ENCODE measurements around the gene CT55.
"Not testable (repeated sequence)": the region's sequence is repeated elsewhere in the genome, so short reads cannot be mapped to it uniquely, and the experiment has no call there.

CT55 gene

DNA sequence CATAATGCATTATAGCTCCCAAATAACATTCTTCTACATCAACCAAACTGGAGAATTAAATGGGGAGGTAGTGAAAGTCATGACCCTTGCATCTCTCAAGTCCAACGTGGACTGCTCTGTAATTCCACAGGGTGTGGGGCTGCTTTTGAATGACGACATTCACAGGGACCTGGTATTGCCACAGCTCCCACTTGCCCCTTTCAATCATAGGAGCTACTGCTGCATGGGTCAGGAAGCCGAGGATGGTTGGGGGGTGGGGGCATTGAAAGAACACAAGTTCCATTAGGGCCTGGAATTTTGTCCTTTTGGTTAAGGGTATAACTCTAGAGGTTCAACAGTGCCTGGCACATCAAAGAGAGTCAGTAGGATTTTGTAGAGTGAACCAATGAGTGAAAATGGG, 7.4 kb upstream of the CT55 start:
- Histone ChIP-seq H2BK120ac (ENCODE audit: insufficient read depth, low read length, poor library complexity) (no peak overlapping the region), H3K79me1 (ENCODE audit: low read length) (no peaks in the 10 kb centered on the region), H3K4me2 (ENCODE audit: low read length) (no peak overlapping the region), H3K9ac (ENCODE audit: low read length) (no peak overlapping the region), H3K9me3 (ENCODE audit: insufficient read depth, low read depth, low read length) (no peaks in the 10 kb centered on the region), H3K18ac (ENCODE audit: low read length) (no peak overlapping the region), H3K14ac (ENCODE audit: low read length) (no peak overlapping the region), H2AFZ (ENCODE audit: insufficient read depth, low read length, poor library complexity) (no peak overlapping the region), H4K91ac (ENCODE audit: low read depth, low read length) (no peak overlapping the region), H3K36me3 (ENCODE audit: control insufficient read depth in 1 of 2, insufficient read depth in 2 of 2, low read length in 2 of 2) (no peaks in the 10 kb centered on the region), H2AK5ac (ENCODE audit: low read length) (no peak overlapping the region), H3K27ac (ENCODE audit: low read depth, low read length) (no peak overlapping the region), H4K8ac (ENCODE audit: low read depth, low read length) (no peak overlapping the region), H3K4me3 (ENCODE audit: low read depth, low read length) (no peak overlapping the region), H3K4me1 (ENCODE audit: control insufficient read depth in 1 of 2, insufficient read depth in 2 of 2, low read length in 2 of 2) (no peaks in the 10 kb centered on the region), H3K4ac (ENCODE audit: low read depth, low read length) (no peak overlapping the region), H3K27me3 (ENCODE audit: insufficient read depth, low read length) (no peaks in the 10 kb centered on the region), H2BK5ac (ENCODE audit: low read depth, low read length, poor library complexity) (no peak overlapping the region), H3K23ac (ENCODE audit: low read length) (no peak overlapping the region), H4K12ac (ENCODE audit: low read depth, low read length) (no peak overlapping the region), H3K79me2 (ENCODE audit: control insufficient read depth, insufficient read depth, low read length, poor library complexity) (no peaks in the 10 kb centered on the region), H2BK12ac (ENCODE audit: low read length) (no peak overlapping the region)
- DNase-seq, result no peak
- WGBS (ENCODE audit: extremely low coverage, insufficient coverage, insufficient read length), result no CpG with 5 or more reads among the region's 3 CpGs

DNA sequence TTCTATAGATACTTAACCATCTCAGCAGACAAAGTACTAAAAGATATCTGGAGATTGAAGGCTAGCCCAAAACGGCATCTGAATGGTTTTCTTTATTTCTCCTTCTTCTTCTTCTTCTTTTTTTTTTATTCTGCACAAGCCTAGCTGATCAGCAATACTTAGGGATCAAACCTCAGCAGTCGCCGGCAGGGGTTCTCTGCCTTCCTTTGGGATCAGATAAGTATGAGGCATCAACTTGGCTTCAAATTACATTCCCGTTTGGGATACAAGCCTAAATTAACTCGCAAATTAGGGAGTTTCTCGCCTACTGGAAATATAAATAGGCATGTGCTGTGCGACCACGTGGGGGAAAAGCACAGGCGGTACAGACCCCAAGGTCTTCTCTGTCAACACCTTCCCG, 730 bp downstream of the CT55 start:
- Histone ChIP-seq H2BK12ac (ENCODE audit: low read length) (no peak overlapping the region), H4K8ac (ENCODE audit: low read depth, low read length) (no peak overlapping the region), H3K27me3 (ENCODE audit: insufficient read depth, low read length) (no peaks in the 10 kb centered on the region), H3K14ac (ENCODE audit: low read length) (no peak overlapping the region), H3K4ac (ENCODE audit: low read depth, low read length) (no peak overlapping the region), H2AFZ (ENCODE audit: insufficient read depth, low read length, poor library complexity) (no peak overlapping the region), H3K9ac (ENCODE audit: low read length) (no peak overlapping the region), H3K4me2 (ENCODE audit: low read length) (no peak overlapping the region), H3K79me1 (ENCODE audit: low read length) (no peaks in the 10 kb centered on the region), H4K91ac (ENCODE audit: low read depth, low read length) (no peak overlapping the region), H2BK120ac (ENCODE audit: insufficient read depth, low read length, poor library complexity) (no peak overlapping the region), H3K36me3 (ENCODE audit: control insufficient read depth in 1 of 2, insufficient read depth in 2 of 2, low read length in 2 of 2) (no peaks in the 10 kb centered on the region), H3K18ac (ENCODE audit: low read length) (no peak overlapping the region), H3K4me1 (ENCODE audit: control insufficient read depth in 1 of 2, insufficient read depth in 2 of 2, low read length in 2 of 2) (no peaks in the 10 kb centered on the region), H2AK5ac (ENCODE audit: low read length) (no peak overlapping the region), H3K23ac (ENCODE audit: low read length) (no peak overlapping the region), H3K79me2 (ENCODE audit: control insufficient read depth, insufficient read depth, low read length, poor library complexity) (no peaks in the 10 kb centered on the region), H3K27ac (ENCODE audit: low read depth, low read length) (no peak overlapping the region), H4K12ac (ENCODE audit: low read depth, low read length) (no peak overlapping the region), H3K9me3 (ENCODE audit: insufficient read depth, low read depth, low read length) (no peaks in the 10 kb centered on the region), H3K4me3 (ENCODE audit: low read depth, low read length) (no peak overlapping the region), H2BK5ac (ENCODE audit: low read depth, low read length, poor library complexity) (no peak overlapping the region)
- no CpG with 5 or more reads among the region's 10 CpGs for WGBS (ENCODE audit: extremely low coverage, insufficient coverage, insufficient read length)
- DNase-seq, result no peak

- not testable (repeated sequence) for H4K8ac ChIP-seq (ENCODE audit: low read depth, low read length); H2BK5ac ChIP-seq (ENCODE audit: low read depth, low read length, poor library complexity); H3K27ac ChIP-seq (ENCODE audit: low read depth, low read length); H3K36me3 ChIP-seq (ENCODE audit: control insufficient read depth in 1 of 2, insufficient read depth in 2 of 2, low read length in 2 of 2); H3K4me3 ChIP-seq (ENCODE audit: low read depth, low read length); H3K9me3 ChIP-seq (ENCODE audit: insufficient read depth, low read depth, low read length); H3K4me1 ChIP-seq (ENCODE audit: control insufficient read depth in 1 of 2, insufficient read depth in 2 of 2, low read length in 2 of 2); H3K79me1 ChIP-seq (ENCODE audit: low read length); H4K91ac ChIP-seq (ENCODE audit: low read depth, low read length); H2AFZ ChIP-seq (ENCODE audit: insufficient read depth, low read length, poor library complexity); H3K18ac ChIP-seq (ENCODE audit: low read length); H3K4me2 ChIP-seq (ENCODE audit: low read length); H2BK12ac ChIP-seq (ENCODE audit: low read length); DNase-seq; H3K79me2 ChIP-seq (ENCODE audit: control insufficient read depth, insufficient read depth, low read length, poor library complexity); H3K23ac ChIP-seq (ENCODE audit: low read length); H3K4ac ChIP-seq (ENCODE audit: low read depth, low read length); H4K12ac ChIP-seq (ENCODE audit: low read depth, low read length); H2AK5ac ChIP-seq (ENCODE audit: low read length); H3K9ac ChIP-seq (ENCODE audit: low read length); H3K27me3 ChIP-seq (ENCODE audit: insufficient read depth, low read length); H2BK120ac ChIP-seq (ENCODE audit: insufficient read depth, low read length, poor library complexity); H3K14ac ChIP-seq (ENCODE audit: low read length)
- WGBS (ENCODE audit: extremely low coverage, insufficient coverage, insufficient read length), result no CpG with 5 or more reads among the region's 3 CpGs
Measured at GRCh38 chrX:135169534-135169933, 1.7 kb downstream of the CT55 start.

- Histone ChIP-seq H2AK5ac (ENCODE audit: low read length) (no peak overlapping the region), H2BK5ac (ENCODE audit: low read depth, low read length, poor library complexity) (no peak overlapping the region), H3K9me3 (ENCODE audit: insufficient read depth, low read depth, low read length) (no peaks in the 10 kb centered on the region), H3K27me3 (ENCODE audit: insufficient read depth, low read length) (no peaks in the 10 kb centered on the region), H4K91ac (ENCODE audit: low read depth, low read length) (no peak overlapping the region), H3K23ac (ENCODE audit: low read length) (no peak overlapping the region), H3K14ac (ENCODE audit: low read length) (no peak overlapping the region), H3K9ac (ENCODE audit: low read length) (no peak overlapping the region), H3K79me1 (ENCODE audit: low read length) (no peaks in the 10 kb centered on the region), H3K36me3 (ENCODE audit: control insufficient read depth in 1 of 2, insufficient read depth in 2 of 2, low read length in 2 of 2) (no peaks in the 10 kb centered on the region), H4K8ac (ENCODE audit: low read depth, low read length) (no peak overlapping the region), H3K4me3 (ENCODE audit: low read depth, low read length) (no peak overlapping the region), H3K18ac (ENCODE audit: low read length) (no peak overlapping the region), H3K4ac (ENCODE audit: low read depth, low read length) (no peak overlapping the region), H3K79me2 (ENCODE audit: control insufficient read depth, insufficient read depth, low read length, poor library complexity) (no peaks in the 10 kb centered on the region), H3K27ac (ENCODE audit: low read depth, low read length) (no peak overlapping the region), H2BK120ac (ENCODE audit: insufficient read depth, low read length, poor library complexity) (no peak overlapping the region), H3K4me1 (ENCODE audit: control insufficient read depth in 1 of 2, insufficient read depth in 2 of 2, low read length in 2 of 2) (no peaks in the 10 kb centered on the region), H3K4me2 (ENCODE audit: low read length) (no peak overlapping the region), H4K12ac (ENCODE audit: low read depth, low read length) (no peak overlapping the region), H2BK12ac (ENCODE audit: low read length) (no peak overlapping the region), H2AFZ (ENCODE audit: insufficient read depth, low read length, poor library complexity) (no peak overlapping the region)
- no CpG with 5 or more reads among the region's 3 CpGs for WGBS (ENCODE audit: extremely low coverage, insufficient coverage, insufficient read length)
- DNase-seq, result no peak
Measured at GRCh38 chrX:135168486-135168885, 2.7 kb downstream of the CT55 start.
